GM12878 (cell line): ENCODE results near the gene ZNF473. TPM values are rescaled to one million over a fixed set of nuclear protein-coding genes. Genes with fewer than 3 reads are reported as not detected.

Source experiments
- CBFB ChIP-seq: IDR thresholded peaks from 2 replicates; pipeline ENCODE4 v1.6.1; 2016; ENCODE audit warnings: antibody characterized with exemption, low read depth
- IKZF2 ChIP-seq, 2 experiments: fragments of 450-650 bp; IDR thresholded peaks; 2 replicates each; pipeline ENCODE4 v1.6.1; 2017; ENCODE audit warnings: mild to moderate bottlenecking in 2 of 2, moderate library complexity in 2 of 2
- IRF5 ChIP-seq: fragments of 450-650 bp; IDR thresholded peaks from 2 replicates; pipeline ENCODE4 v1.6.1; 2017; ENCODE audit warnings: borderline replicate concordance
- LARP7 ChIP-seq: fragments of 450-650 bp; IDR thresholded peaks from 2 replicates; pipeline ENCODE4 v1.6.1; 2017; ENCODE audit warnings: mild to moderate bottlenecking
- NR2F1 ChIP-seq: fragments of 450-650 bp; conservative IDR thresholded peaks from 2 replicates; pipeline ENCODE4 v1.6.1; 2017; ENCODE audit warnings: mild to moderate bottlenecking
- PAX5 ChIP-seq: IDR thresholded peaks from 2 replicates; pipeline ENCODE4 v1.6.1; 2011; ENCODE audit warnings: low read depth, low read length, borderline replicate concordance
- POLR2AphosphoS2 ChIP-seq: IDR thresholded peaks from 2 replicates; pipeline ENCODE4 v1.6.1; 2011; ENCODE audit warnings: low read depth, mild to moderate bottlenecking, low read length, improper control_type of control experiment, moderate library complexity
- POLR2AphosphoS5 ChIP-seq: IDR thresholded peaks from 2 replicates; pipeline ENCODE4 v1.6.1; 2011; ENCODE audit warnings: mild to moderate bottlenecking, low read length, inconsistent platforms
- RAD21 ChIP-seq: IDR thresholded peaks from 2 replicates; pipeline ENCODE4 v1.6.1; 2011; ENCODE audit warnings: mild to moderate bottlenecking, low read depth, low read length, moderate library complexity; ENCODE audit not compliant: insufficient read depth
- RB1 ChIP-seq: fragments of 450-650 bp; formaldehyde crosslinking; IDR thresholded peaks from 2 replicates; pipeline ENCODE4 v1.6.1; 2017; ENCODE audit warnings: mild to moderate bottlenecking, borderline replicate concordance
- RELB ChIP-seq: fragments of 450-650 bp; IDR thresholded peaks from 2 replicates; pipeline ENCODE4 v1.6.1; 2017; ENCODE audit warnings: low read depth, mild to moderate bottlenecking, moderate library complexity
- RUNX3 ChIP-seq: IDR thresholded peaks from 2 replicates; pipeline ENCODE4 v1.6.1; 2012; ENCODE audit warnings: low read length, inconsistent platforms
- SP1 ChIP-seq: IDR thresholded peaks from one replicate; pipeline ENCODE4 v1.6.1; 2011; ENCODE audit warnings: low read depth, low read length
- SPI1 ChIP-seq: IDR thresholded peaks from 2 replicates; pipeline ENCODE4 v1.6.1; 2011; ENCODE audit warnings: low read depth, mild to moderate bottlenecking, low read length, moderate library complexity, borderline replicate concordance; ENCODE audit not compliant: insufficient read depth
- TARDBP ChIP-seq: IDR thresholded peaks from 2 replicates; pipeline ENCODE4 v1.6.1; 2016; ENCODE audit warnings: borderline replicate concordance
- USF1 ChIP-seq: IDR thresholded peaks from 2 replicates; pipeline ENCODE4 v1.6.1; 2011; ENCODE audit warnings: borderline replicate concordance, low read depth, mild to moderate bottlenecking, moderate library complexity, mixed read lengths, low read length; ENCODE audit not compliant: insufficient read depth; ENCODE audit errors: extremely low read length
- ZBTB33 ChIP-seq: fragments of 450-650 bp; IDR thresholded peaks from 2 replicates; pipeline ENCODE4 v1.6.1; 2017; ENCODE audit warnings: mild to moderate bottlenecking
- ZNF687 ChIP-seq: fragments of 450-650 bp; IDR thresholded peaks from 2 replicates; pipeline ENCODE4 v1.6.1; 2017; ENCODE audit warnings: mild to moderate bottlenecking, moderate library complexity
- polyA plus RNA-seq, 11 experiments: library from polyadenylated mRNA; depleted of rRNA in 4 of 11; unstranded in 6 of 11; stranded (reverse) in 5 of 11; fragments of >200 nt; fragmentation: Nextera tagmentation in 4 of 11; fragmentation: Illumina TruSeq in 1 of 11; extraction: Ambion mirVana in 4 of 11; extraction: Trizol in 1 of 11; gene quantifications; 1 replicate in 1 of 11; 2 replicates in 10 of 11; pipeline versions ENCODE4 v1.2.1 to v1.2.3, GENCODE V29; 2011 to 2016; ENCODE audit warnings: inconsistent platforms in 2 of 11, missing spikeins in 2 of 11, low read depth in 1 of 11
- total RNA-seq, 4 experiments: library from RNA; depleted of rRNA in 3 of 4; stranded (reverse); fragments of >200 nt in 3 of 4; fragmentation: Illumina TruSeq in 1 of 4; extraction: Trizol in 1 of 4; gene quantifications; 2 replicates each; pipeline versions ENCODE4 v1.2.1 to v1.2.3, GENCODE V29; 2013 to 2021

The ZNF473 gene
- total and polyA plus RNA-seq, 10 of the 15 experiments (the other 5 are each of a cell fraction or from before 2014, with no cell fraction given), result 2.3 to 14.9 (median 6.3) TPM

- TF ChIP-seq ZBTB33 (0 out of 2 replicates have a peak, but pooled peaks have one; percentile 36), SP1 (no peak), IKZF2 (IDR thresholded peaks at IDR 0.05) (no peak), RB1 (peak; percentile 86; the same call in 1 of the 2 replicates), NR2F1 (peak; percentile 25; the same call in 1 of the 2 replicates), RAD21 (no peak), PAX5 (0 out of 2 replicates have a peak, but pooled peaks have one; percentile 18), RUNX3 (peak; percentile 44), POLR2AphosphoS5 (peak; percentile 70; the same call in 1 of the 2 replicates), LARP7 (peak; percentile 74; the same call in 1 of the 2 replicates), CBFB (peak; percentile 66; the same call in 1 of the 2 replicates), RELB (peak; percentile 31; the same call in 1 of the 2 replicates), SPI1 (peak; percentile 44; the same call in 1 of the 2 replicates), POLR2AphosphoS2 (peak; percentile 67; the same call in 1 of the 2 replicates), IRF5 (no peak), USF1 (peak; percentile 16), TARDBP (peak; percentile 80), ZNF687 (peak; percentile 98)
Observed at GRCh38 chr19:50025794-50026549, at the start of gene ZNF473 (continued).
